Activated B cell treated with CpG ODN at 0.5 μM for 24 hours (primary cell): ENCODE measurements around the gene GARNL3. TPM values are rescaled to one million over a fixed set of nuclear protein-coding genes. Genes with fewer than 3 reads are reported as not detected.

Experiments
- ATAC-seq: fragments of 200-7000 bp; cut with Tn5 transposase; one replicate; pipeline ENCODE4 v1.10.0; 2021; ENCODE audit warnings: low read depth, mild to moderate bottlenecking, moderate library complexity
- CTCF ChIA-PET: fragments of 350-600 bp; sonication (Branson Sonifier 250); formaldehyde crosslinking; loops from one replicate; lab custom pipeline; 2021; ENCODE audit warnings: antibody characterized with exemption; lab: Charles Lee
- POLR2A ChIA-PET: fragments of 350-600 bp; sonication (Branson Sonifier 250); formaldehyde crosslinking; loops from one replicate; lab custom pipeline; 2021; ENCODE audit warnings: antibody characterized with exemption; lab: Charles Lee
- DNase-seq: peaks from one replicate; pipeline ENCODE4 v3.0.0; 2022
- H3K27ac Mint-ChIP-seq: one replicate; pipeline ENCODE4 v1.8.0; 2020; ENCODE audit warnings: mixed read lengths
- H3K27me3 Mint-ChIP-seq: one replicate; pipeline ENCODE4 v1.8.0; 2021; ENCODE audit warnings: mixed read lengths
- H3K36me3 Mint-ChIP-seq: one replicate; pipeline ENCODE4 v1.8.0; 2021; ENCODE audit warnings: low read depth, mixed read lengths
- H3K4me1 Mint-ChIP-seq: one replicate; pipeline ENCODE4 v1.8.0; 2021; ENCODE audit warnings: mixed read lengths
- H3K4me3 Mint-ChIP-seq: one replicate; pipeline ENCODE4 v1.8.0; 2020; ENCODE audit warnings: mild to moderate bottlenecking, mixed read lengths
- H3K9me3 Mint-ChIP-seq: one replicate; pipeline ENCODE4 v1.8.0; 2020; ENCODE audit warnings: mixed read lengths
- CTCF ChIP-seq: fragments of 200-600 bp; IDR thresholded peaks from one replicate; pipeline ENCODE4 v1.8.0; 2022; ENCODE audit warnings: antibody characterized with exemption, mild to moderate bottlenecking
- intact Hi-C: fragments of 100-400 bp; cut with micrococcal nuclease; formaldehyde crosslinking; loops from one replicate; pipeline ENCODE4 v1.15.1; 2024
- total RNA-seq: library from RNA; stranded (reverse); gene quantifications from 2 replicates; pipeline ENCODE4 v1.2.3, GENCODE V29; 2022

GARNL3 gene
- total RNA-seq, 1 donor from 2014 or later: 10.4 TPM

GRCh38 chr9:127314911-127315310 is 50.3 kb downstream of the GARNL3 start:
- H3K9me3 Mint-ChIP-seq: no peaks in the 10 kb centered on the region
- no peaks in the 10 kb centered on the region for H3K36me3 Mint-ChIP-seq
- ATAC-seq (no peak), DNase-seq (no peak)
- H3K27me3 Mint-ChIP-seq: no peaks in the 10 kb centered on the region
- intact Hi-C loops: no loop called here
- ChIA-PET POLR2A (no interaction called here), CTCF (no interaction called here)
- no peak overlapping the region for H3K4me3 Mint-ChIP-seq
- H3K27ac Mint-ChIP-seq: no peak overlapping the region
- H3K4me1 Mint-ChIP-seq: peaks cover 6% of the 10 kb centered on the region
- TF ChIP-seq CTCF: no peak

- ChIA-PET CTCF (no interaction called here), POLR2A (no interaction called here)
- DNase-seq (no peak), ATAC-seq (no peak)
- Mint-ChIP-seq H3K4me3 (no peak overlapping the region), H3K9me3 (no peaks in the 10 kb centered on the region), H3K36me3 (no peaks in the 10 kb centered on the region), H3K27me3 (no peaks in the 10 kb centered on the region), H3K27ac (no peak overlapping the region), H3K4me1 (peaks cover 6% of the 10 kb centered on the region)
- intact Hi-C loops: no loop called here
- no peak for TF ChIP-seq CTCF
Observed at GRCh38 chr9:127316586-127317323, 52.2 kb downstream of the GARNL3 start.

- CTCF ChIA-PET: no interaction called here
- no peaks in the 10 kb centered on the region for H3K9me3 Mint-ChIP-seq
- POLR2A ChIA-PET: no interaction called here
- ATAC-seq (no peak), DNase-seq (no peak)
- no peak overlapping the region for H3K4me3 Mint-ChIP-seq
- intact Hi-C loops: no loop called here
- H3K27ac Mint-ChIP-seq: peak overlapping the region; percentile 57
- peaks cover 6% of the 10 kb centered on the region for H3K4me1 Mint-ChIP-seq
- no peaks in the 10 kb centered on the region for H3K27me3 Mint-ChIP-seq
- no peak for TF ChIP-seq CTCF
- H3K36me3 Mint-ChIP-seq: no peaks in the 10 kb centered on the region
Observed at GRCh38 chr9:127318651-127319167, 54.1 kb downstream of the GARNL3 start.

- ATAC-seq: peak; percentile 34
- no peaks in the 10 kb centered on the region for H3K27me3 Mint-ChIP-seq
- no peaks in the 10 kb centered on the region for H3K36me3 Mint-ChIP-seq
- intact Hi-C loops: no loop called here
- TF ChIP-seq CTCF: no peak
- CTCF ChIA-PET: no interaction called here
- no peak overlapping the region for H3K4me3 Mint-ChIP-seq
- H3K4me1 Mint-ChIP-seq: peaks cover 6% of the 10 kb centered on the region
- peak overlapping the region; percentile 57 for H3K27ac Mint-ChIP-seq
- H3K9me3 Mint-ChIP-seq: no peaks in the 10 kb centered on the region
- no peak for DNase-seq
- POLR2A ChIA-PET: no interaction called here
Observed at GRCh38 chr9:127319366-127320114, 55.0 kb downstream of the GARNL3 start.

GRCh38 chr9:127320115-127320378 is 55.5 kb downstream of the GARNL3 start:
- TF ChIP-seq CTCF: no peak

More at GRCh38 chr9:127320115-127320378, 55.5 kb downstream of the GARNL3 start:
- ChIA-PET CTCF (no interaction called here), POLR2A (no interaction called here)
- intact Hi-C loops: no loop called here
- no peak for DNase-seq
- no peaks in the 10 kb centered on the region for H3K9me3 Mint-ChIP-seq
- peaks cover 6% of the 10 kb centered on the region for H3K4me1 Mint-ChIP-seq
- ATAC-seq: no peak
- no peak overlapping the region for H3K4me3 Mint-ChIP-seq
- no peak overlapping the region for H3K27ac Mint-ChIP-seq
- H3K27me3 Mint-ChIP-seq: no peaks in the 10 kb centered on the region
- H3K36me3 Mint-ChIP-seq: no peaks in the 10 kb centered on the region
